GM12891 (cell line): Measurements from ENCODE around the gene SNX8.

Experiments used
- POLR2A ChIP-seq: IDR thresholded peaks from 2 replicates; pipeline ENCODE4 v1.6.1; 2011; ENCODE audit warnings: low read depth, low read length, control low read depth
- POLR2AphosphoS5 ChIP-seq: IDR thresholded peaks from 2 replicates; pipeline ENCODE4 v1.6.1; 2011; ENCODE audit warnings: low read depth, low read length, control low read depth
- TAF1 ChIP-seq: IDR thresholded peaks from 2 replicates; pipeline ENCODE4 v1.6.1; 2011; ENCODE audit warnings: low read depth, low read length, control low read depth

- TF ChIP-seq TAF1 (no peak), POLR2AphosphoS5 (no peak), POLR2A (no peak)
Measured at GRCh38 chr7:2263176-2263575, 51.1 kb downstream of the SNX8 start.
